ENCODE measurements around the gene ELMO1. TPM values are rescaled to one million over a fixed set of nuclear protein-coding genes. Genes with fewer than 3 reads are reported as not detected.
"Not testable (repeated sequence)": the region's sequence is repeated elsewhere in the genome, so short reads cannot be mapped to it uniquely, and the experiment has no call there.

Gene ELMO1
- total RNA-seq, 1 donor from 2014 or later, result 29.4 TPM

GRCh38 chr7:37141742-37142141, 306.9 kb downstream of the ELMO1 start:
- H3K4me3 Mint-ChIP-seq, result no peak overlapping the region
- H3K27ac Mint-ChIP-seq, result no peak overlapping the region
- H3K36me3 Mint-ChIP-seq, result no peaks in the 10 kb centered on the region
- no peaks in the 10 kb centered on the region for H3K4me1 Mint-ChIP-seq (ENCODE audit: unreplicated experiment)
- DNase-seq (ENCODE audit: extremely low spot score, unreplicated experiment), result no peak
- H3K9me3 Mint-ChIP-seq, result peaks cover 11% of the 10 kb centered on the region
- H3K27me3 Mint-ChIP-seq, result no peaks in the 10 kb centered on the region
- TF ChIP-seq CTCF (conservative IDR thresholded peaks at IDR 0.05), result no peak

- DNase-seq (ENCODE audit: extremely low spot score, unreplicated experiment); H3K9me3 Mint-ChIP-seq; H3K4me1 Mint-ChIP-seq (ENCODE audit: unreplicated experiment); H3K27me3 Mint-ChIP-seq; H3K36me3 Mint-ChIP-seq; H3K4me3 Mint-ChIP-seq; H3K27ac Mint-ChIP-seq: not testable (repeated sequence)
These were observed 314.8 kb downstream of the ELMO1 start for GRCh38 chr7:37133902-37134301.

- no peaks in the 10 kb centered on the region for H3K36me3 Mint-ChIP-seq
- H3K4me3 Mint-ChIP-seq, result no peak overlapping the region
- H3K9me3 Mint-ChIP-seq, result no peaks in the 10 kb centered on the region
- TF ChIP-seq CTCF (conservative IDR thresholded peaks at IDR 0.05), result no peak
- no peak for DNase-seq (ENCODE audit: extremely low spot score, unreplicated experiment)
- H3K27me3 Mint-ChIP-seq, result no peaks in the 10 kb centered on the region
- H3K4me1 Mint-ChIP-seq (ENCODE audit: unreplicated experiment), result no peaks in the 10 kb centered on the region
- no peak overlapping the region for H3K27ac Mint-ChIP-seq
These were observed 316.8 kb downstream of the ELMO1 start for GRCh38 chr7:37131855-37132254.

- Mint-ChIP-seq H3K4me3 (no peak overlapping the region), H3K9me3 (no peaks in the 10 kb centered on the region), H3K27ac (no peak overlapping the region), H3K4me1 (ENCODE audit: unreplicated experiment) (no peaks in the 10 kb centered on the region), H3K27me3 (no peaks in the 10 kb centered on the region), H3K36me3 (no peaks in the 10 kb centered on the region)
- TF ChIP-seq CTCF (conservative IDR thresholded peaks at IDR 0.05), result no peak
- no peak for DNase-seq (ENCODE audit: extremely low spot score, unreplicated experiment)
These were observed 319.6 kb downstream of the ELMO1 start for GRCh38 chr7:37129035-37129425.

GRCh38 chr7:37128327-37129034, 320.2 kb downstream of the ELMO1 start:
- Mint-ChIP-seq H3K27me3 (no peaks in the 10 kb centered on the region), H3K36me3 (no peaks in the 10 kb centered on the region), H3K4me3 (no peak overlapping the region), H3K27ac (no peak overlapping the region), H3K9me3 (no peaks in the 10 kb centered on the region), H3K4me1 (ENCODE audit: unreplicated experiment) (no peaks in the 10 kb centered on the region)
- TF ChIP-seq CTCF (conservative IDR thresholded peaks at IDR 0.05), result no peak
- no peak for DNase-seq (ENCODE audit: extremely low spot score, unreplicated experiment)

GRCh38 chr7:37119296-37119860, 329.3 kb downstream of the ELMO1 start:
- TF ChIP-seq CTCF (conservative IDR thresholded peaks at IDR 0.05), result no peak
- no peak for DNase-seq (ENCODE audit: extremely low spot score, unreplicated experiment)
- H3K36me3 Mint-ChIP-seq, result no peaks in the 10 kb centered on the region
- no peaks in the 10 kb centered on the region for H3K27me3 Mint-ChIP-seq
- H3K27ac Mint-ChIP-seq, result no peak overlapping the region
- H3K9me3 Mint-ChIP-seq, result no peaks in the 10 kb centered on the region
- H3K4me1 Mint-ChIP-seq (ENCODE audit: unreplicated experiment), result peaks cover 4% of the 10 kb centered on the region
- H3K4me3 Mint-ChIP-seq, result no peak overlapping the region

Measured in type B pancreatic cell (in vitro differentiated cells).